ENCODE measurements around the gene GAS7.

GAS7 gene

GRCh38 chr17:10186771-10187410 lies 11.5 kb downstream of the GAS7 start:
- DNase-seq (ENCODE audit: low read depth): no peak
- TF ChIP-seq CTCF (IDR thresholded peaks at IDR 0.05; ENCODE audit: low read depth, low read length, missing control alignments): no peak
- no peak overlapping the region for H3K4me3 ChIP-seq (ENCODE audit: low read depth, low read length)

- no peak for TF ChIP-seq CTCF (IDR thresholded peaks at IDR 0.05; ENCODE audit: low read depth, low read length, missing control alignments)
- no peak overlapping the region for H3K4me3 ChIP-seq (ENCODE audit: low read depth, low read length)
- no peak for DNase-seq (ENCODE audit: low read depth)
These were observed 14.2 kb downstream of the GAS7 start for GRCh38 chr17:10183931-10184930.

GRCh38 chr17:10182785-10183184 lies 15.6 kb downstream of the GAS7 start:
- no peak for DNase-seq (ENCODE audit: low read depth)
- no peak for TF ChIP-seq CTCF (IDR thresholded peaks at IDR 0.05; ENCODE audit: low read depth, low read length, missing control alignments)
- no peak overlapping the region for H3K4me3 ChIP-seq (ENCODE audit: low read depth, low read length)

- DNase-seq (ENCODE audit: low read depth): no peak
- TF ChIP-seq CTCF (IDR thresholded peaks at IDR 0.05; ENCODE audit: low read depth, low read length, missing control alignments): no peak
- H3K4me3 ChIP-seq (ENCODE audit: low read depth, low read length): no peak overlapping the region
These were observed 19.9 kb downstream of the GAS7 start for GRCh38 chr17:10178506-10178991.

- no peak overlapping the region for H3K4me3 ChIP-seq (ENCODE audit: low read depth, low read length)
- TF ChIP-seq CTCF (IDR thresholded peaks at IDR 0.05; ENCODE audit: low read depth, low read length, missing control alignments): no peak
- DNase-seq (ENCODE audit: low read depth): no peak
These were observed 20.4 kb downstream of the GAS7 start for GRCh38 chr17:10177913-10178505.

- H3K4me3 ChIP-seq (ENCODE audit: low read depth, low read length): no peak overlapping the region
- no peak for DNase-seq (ENCODE audit: low read depth)
These were observed 21.1 kb downstream of the GAS7 start for GRCh38 chr17:10177131-10177912.

More at GRCh38 chr17:10177131-10177912, 21.1 kb downstream of the GAS7 start:
- no peak for TF ChIP-seq CTCF (IDR thresholded peaks at IDR 0.05; ENCODE audit: low read depth, low read length, missing control alignments)

All from GM12864 (cell line).